HG03159 (cell line): ENCODE measurements around the gene KIF26A.

Experiments used
- ATAC-seq: cut with Tn5 transposase; IDR thresholded peaks from one replicate; pipeline ENCODE4 v1.9.1; 2021; ENCODE audit warnings: mild to moderate bottlenecking, moderate library complexity; ENCODE audit not compliant: unreplicated experiment

Gene KIF26A

DNA sequence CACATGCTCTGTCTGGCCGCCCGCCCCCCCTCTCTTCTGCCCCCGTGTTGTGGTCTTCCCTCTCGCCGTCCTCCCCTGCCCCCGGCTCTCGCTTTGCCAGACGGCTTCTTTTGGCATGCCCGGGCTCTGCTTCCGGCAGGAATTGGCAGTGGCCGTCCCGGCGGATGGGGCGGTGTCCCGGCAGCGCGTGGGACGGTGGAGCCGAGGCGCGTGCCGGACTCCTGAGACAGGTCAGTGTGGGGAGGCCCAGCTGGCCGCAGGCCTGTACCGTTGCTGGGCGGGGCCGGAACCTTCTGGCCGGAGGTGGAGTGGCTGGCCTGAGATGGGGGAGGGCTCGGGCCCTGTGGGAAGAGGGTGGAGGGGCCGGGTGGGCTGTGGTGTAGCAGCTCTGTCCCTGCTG is 17.1 kb downstream of the KIF26A start:
- no peak for ATAC-seq

DNA sequence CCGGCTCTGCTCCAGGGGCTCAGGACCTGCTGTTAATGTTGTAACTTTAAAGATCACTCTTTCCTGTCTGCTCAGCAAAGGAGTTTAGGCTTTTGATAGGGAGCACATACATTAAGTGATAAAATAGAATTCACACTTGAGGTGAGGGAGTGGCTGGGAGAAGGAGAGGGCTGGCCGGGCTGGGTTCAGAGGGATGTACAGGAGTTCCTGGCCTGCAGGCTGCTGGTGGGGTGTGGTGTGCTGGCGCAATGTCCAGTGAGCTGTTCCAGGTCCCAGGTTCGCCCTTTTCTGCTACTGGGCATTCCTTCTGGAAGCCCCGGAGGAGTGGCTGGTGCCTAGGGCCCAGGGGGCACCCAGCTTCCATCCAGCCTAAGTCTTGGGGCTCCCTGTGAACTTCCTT is 17.8 kb downstream of the KIF26A start:
- no peak for ATAC-seq

DNA sequence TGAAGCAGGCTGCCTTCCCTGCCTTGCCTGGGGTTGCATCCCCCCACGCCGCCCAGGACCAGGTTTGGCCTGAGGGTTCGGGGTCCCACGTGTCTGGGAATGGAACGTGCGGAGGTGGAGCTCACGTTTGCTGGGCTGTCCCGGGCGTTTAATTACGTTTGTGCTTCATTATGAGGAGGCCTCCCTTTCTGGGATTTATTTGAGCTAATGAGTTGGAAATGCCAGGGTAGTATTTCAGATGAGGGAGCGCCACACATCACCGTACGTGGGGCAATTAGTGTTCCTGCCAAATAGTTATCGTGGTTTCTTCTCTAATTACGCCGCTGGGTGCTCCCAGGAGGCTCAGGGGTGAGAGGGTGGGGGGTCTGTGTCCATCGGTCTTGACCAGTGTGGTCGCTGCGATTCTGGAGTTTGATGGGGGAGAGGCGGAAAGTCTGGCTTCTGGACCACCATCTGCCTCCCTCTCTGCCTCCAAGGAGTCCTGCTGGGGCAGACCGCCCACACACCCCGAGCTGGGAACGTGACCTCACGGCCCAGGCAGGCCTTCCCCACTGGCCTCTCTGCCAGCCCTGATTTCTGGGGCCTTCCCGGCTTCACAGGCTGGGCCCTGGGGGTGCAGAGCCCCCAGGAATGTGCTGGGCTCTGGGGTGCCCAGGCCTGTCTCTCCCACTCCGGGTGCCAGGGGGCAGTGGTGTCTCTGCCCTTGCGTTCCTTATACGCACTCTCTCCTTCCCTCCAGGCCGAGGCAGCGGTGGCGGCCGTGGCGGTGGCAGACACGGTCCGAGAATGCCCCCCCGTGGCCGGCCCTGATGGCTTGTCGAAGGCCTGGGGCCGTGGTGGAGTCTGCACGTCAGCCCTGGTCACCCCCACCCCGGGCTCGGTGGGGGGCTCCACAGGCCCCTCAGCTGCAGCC is 18.9 kb downstream of the KIF26A start:
- no peak for ATAC-seq

DNA sequence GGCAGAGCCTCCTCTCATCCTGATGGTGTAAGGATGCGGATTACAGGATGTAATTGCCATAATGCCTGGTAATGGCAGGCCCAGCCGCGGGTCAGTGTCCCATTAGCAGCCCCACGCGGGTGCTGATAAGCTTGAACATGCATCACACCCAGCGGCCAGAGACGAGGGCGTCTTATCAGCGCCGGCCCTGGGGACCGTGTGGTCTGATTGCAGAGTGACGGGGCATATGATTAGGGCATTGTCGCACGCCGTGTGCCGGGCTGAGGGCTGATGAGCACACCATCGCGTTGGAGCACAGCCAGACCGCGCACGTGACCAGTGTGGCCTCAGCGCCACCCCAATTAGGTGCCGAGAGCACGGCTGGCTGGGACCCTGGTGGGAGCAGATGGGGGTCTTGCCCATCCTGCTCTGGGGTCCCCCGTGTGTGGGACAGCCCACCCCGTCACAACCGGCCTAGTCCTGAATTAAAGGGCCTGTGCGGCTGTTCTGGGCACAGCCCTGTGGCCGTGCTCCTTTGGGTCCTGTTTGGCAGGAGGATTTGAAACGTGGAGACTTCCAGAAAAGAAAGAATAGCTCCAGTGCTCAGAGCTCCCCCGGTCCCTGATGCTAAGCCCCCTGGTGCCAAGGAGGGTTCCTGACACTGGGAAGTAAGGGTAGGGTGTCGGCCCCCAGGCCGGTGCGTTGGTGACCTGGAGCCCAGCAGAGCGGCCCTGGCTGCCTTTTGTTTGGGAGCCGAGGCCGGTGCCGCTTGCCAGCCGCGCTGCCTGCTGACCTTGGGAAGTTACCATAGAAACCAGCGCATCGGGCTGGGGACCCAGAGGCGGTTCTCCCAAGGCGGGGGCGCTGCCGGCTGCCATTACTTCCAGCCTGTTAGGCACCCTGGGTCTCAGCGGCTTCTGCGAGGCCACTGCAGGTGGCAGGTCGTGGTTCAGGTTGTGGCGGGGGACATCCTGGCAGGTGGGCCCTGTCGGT is 20.7 kb downstream of the KIF26A start:
- no peak for ATAC-seq

DNA sequence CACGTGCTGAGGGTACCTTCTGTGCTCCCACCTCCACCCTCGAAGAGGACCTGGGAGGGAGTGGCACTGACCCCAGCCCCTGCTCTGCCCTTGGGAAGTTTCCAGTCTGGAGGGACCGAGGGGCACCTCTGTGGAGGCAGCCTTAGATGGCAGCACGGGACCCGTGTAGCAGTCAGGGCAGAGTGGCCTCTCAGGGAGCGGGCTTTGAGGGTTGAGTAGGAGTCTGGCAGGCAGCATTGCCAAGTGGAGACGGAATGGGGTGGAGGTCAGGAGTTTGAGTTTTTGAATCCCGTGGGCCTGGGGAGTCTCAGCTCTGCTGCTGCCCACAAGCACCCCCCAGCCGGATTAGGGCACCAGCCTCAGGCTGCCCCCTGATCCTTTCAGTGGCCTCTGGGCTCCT is 21.6 kb downstream of the KIF26A start:
- no peak for ATAC-seq

DNA sequence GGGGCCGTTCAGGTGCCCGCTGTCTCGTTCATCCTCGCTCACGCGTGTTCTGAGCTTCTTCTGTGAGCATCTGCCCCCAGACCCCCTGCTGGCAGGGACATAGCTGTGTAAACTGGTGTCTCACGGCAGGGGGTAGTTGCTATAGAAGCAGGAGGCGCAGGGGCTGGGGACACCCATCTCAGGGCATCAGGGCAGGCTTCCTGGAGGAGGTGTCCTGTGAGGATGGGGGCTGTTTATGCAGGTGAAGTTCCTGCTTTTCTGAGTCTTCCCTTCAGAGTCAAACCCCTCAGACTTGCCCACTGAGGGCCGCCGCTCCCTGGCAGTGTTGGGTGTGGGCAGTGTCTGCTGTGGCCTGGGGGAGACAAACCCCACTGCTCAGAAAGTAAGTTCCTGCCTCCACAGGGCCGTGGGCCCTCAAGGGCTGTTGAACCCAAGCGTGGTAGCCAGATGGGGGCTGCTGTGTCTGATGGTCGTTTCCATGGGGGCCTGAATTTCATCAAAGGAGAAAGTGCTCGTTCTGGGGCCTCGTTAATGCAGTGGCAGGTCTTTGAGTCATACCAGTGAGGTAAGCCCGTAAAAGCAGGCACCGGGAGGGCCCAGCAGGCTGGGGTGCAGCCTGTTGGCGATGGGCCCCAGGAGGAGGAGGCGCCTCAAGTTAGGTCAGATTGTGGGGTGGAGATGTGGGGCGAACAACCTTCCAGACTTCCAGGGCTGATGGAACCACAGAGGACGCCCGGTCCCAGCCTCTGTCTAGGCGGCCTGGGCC is 23.4 kb downstream of the KIF26A start:
- no peak for ATAC-seq

DNA sequence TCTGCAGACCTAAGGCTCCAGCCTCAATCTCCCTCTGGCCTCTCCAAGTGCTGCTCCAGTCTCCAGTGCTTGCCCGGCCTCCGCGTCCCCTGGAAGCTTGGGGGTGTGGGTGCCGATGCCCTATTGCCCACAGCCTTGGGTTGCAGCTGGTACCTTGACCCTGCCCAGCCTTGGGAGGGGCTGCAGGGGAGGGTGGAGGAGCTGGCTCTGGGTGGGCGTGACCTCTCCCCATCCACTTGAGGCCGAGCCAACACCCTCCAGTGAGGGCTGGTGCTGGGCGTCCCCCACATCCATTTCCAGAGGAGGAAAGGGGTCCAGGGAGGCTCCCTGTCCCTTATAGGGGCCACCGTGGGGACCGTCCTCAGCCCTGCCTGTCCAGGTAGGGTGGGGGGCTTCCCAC is 24.1 kb downstream of the KIF26A start:
- ATAC-seq, result no peak

DNA sequence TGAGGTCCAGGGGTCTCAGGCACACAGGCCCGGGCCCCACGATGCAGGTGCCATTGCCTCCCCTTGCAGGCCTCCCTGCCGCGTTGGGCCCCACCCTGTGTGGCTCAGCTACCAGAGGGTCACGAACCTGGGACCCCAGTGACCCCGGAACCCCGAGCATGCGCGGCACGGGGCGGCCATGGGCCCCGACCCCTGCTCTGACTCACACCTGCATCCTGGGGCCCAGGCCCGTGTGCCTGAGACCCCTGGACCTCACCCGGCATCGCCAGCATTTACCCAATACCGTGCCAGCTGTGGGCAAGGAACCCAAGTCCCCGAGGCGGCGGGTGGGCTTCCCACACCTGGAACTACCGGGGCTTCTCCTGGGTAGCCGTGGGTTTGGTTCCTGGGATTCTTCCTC is 25.2 kb downstream of the KIF26A start:
- ATAC-seq, result no peak

DNA sequence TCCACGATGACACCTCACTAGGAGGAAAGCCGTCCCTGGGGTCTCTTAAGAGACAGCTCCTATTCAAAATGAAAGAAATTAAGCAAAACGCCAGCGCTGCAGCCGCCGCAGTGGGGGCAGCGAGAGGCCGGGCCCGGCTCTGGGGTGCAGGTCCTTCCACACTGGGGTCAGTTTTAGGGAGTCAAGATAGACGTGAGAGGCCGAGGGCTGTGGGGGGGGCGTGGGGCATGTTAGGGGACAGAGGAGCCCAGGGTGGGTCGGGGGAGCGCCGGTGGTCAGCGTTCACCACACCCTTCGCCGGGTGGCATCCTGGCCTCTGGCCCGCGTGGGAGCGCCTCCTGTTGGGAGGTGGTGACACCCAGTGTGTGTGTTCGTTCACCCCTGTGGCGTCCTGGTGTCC is 25.7 kb downstream of the KIF26A start:
- ATAC-seq, result no peak

DNA sequence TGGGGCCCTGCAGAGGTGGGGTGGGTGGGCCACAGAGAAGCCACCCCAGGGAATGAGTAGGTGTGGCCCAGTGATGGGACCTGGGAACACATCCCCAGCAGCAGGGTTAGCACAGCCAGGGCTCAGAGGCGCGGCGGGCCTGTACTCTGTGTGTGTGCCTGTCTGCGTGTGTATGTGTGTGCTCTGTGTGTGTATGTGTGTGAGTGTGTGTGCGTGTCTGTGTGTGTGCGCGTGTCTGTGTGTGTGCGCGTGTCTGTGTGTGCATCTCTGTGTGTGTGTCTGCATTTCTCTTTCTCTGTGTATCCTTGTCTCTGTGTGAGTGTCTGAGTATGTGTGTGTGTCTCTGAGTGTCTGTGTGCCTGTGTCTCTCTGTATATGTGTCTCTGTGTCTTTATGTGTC is 26.1 kb downstream of the KIF26A start:
- ATAC-seq, result no peak

DNA sequence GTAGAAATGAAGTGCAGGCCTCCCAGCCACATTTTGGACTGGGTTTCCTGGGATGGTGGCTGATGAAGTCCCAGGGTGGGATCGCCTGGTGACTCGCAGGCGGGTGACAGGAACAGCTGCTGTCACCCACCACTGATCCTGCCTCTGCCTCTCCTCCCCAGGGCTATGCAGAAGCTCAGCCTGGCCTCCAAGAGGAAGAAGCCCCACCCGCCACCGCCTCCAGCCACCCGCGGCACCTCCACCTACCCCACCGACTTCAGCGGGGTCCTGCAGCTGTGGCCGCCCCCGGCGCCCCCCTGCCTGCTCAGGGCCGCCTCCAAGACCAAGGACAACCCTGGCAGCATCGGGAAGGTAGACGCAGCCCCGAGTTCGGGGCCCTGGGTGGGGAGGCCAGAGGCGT is 28.3 kb downstream of the KIF26A start:
- ATAC-seq, result no peak

DNA sequence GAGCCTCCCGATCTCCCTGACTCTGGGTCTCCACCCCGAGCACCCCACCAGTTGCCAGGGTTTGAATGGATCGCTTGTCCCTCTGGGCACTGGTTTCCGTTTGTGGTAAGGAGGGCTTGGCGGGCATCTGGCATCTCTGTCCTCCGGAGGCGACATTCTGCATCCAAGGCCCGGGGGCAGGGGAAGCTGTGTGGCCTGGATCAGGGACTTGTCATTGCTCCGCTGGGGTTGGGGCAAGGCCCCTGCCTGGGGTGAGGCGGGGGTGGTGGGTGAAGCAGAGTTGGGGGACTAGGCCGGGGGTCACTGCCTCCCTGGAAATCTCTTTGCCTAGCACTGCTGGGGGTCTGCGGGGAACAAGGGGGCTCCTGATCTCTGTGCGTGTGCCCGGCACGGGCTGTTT is 30.2 kb downstream of the KIF26A start:
- no peak for ATAC-seq

DNA sequence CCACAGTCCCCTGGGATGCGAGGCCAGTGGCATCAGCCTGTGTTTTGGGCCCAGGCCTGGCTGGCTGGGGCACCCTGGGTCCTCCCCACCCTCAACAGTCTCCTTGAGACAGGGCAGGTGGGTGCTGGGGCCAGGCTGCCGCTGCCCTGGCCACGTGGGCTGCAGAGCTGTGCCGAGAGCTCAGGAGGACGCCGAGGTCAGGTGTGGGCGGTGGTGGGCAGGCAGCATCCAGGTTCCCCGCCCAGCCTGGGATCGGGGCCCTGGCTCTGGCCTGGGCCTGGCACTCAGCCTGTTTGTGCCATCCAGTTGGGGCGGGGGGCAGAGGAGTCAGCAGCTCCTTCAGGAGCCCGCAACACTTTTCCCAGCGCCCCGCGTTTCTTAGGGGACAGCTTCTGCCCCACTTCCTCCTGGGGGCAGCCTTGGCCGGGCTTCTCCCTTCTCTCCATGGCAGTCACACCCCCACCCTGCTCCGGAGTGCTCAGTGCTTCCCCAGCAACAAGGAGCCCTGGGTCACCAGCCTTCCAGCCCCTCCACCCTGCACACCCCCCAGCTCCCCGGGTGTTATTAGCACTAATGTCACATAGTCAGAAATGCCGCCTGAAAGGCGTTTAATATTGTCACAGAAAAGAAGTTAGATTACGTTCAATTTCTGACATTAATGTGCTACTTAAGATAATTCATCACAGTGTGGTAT is 30.8 kb downstream of the KIF26A start:
- no peak for ATAC-seq

DNA sequence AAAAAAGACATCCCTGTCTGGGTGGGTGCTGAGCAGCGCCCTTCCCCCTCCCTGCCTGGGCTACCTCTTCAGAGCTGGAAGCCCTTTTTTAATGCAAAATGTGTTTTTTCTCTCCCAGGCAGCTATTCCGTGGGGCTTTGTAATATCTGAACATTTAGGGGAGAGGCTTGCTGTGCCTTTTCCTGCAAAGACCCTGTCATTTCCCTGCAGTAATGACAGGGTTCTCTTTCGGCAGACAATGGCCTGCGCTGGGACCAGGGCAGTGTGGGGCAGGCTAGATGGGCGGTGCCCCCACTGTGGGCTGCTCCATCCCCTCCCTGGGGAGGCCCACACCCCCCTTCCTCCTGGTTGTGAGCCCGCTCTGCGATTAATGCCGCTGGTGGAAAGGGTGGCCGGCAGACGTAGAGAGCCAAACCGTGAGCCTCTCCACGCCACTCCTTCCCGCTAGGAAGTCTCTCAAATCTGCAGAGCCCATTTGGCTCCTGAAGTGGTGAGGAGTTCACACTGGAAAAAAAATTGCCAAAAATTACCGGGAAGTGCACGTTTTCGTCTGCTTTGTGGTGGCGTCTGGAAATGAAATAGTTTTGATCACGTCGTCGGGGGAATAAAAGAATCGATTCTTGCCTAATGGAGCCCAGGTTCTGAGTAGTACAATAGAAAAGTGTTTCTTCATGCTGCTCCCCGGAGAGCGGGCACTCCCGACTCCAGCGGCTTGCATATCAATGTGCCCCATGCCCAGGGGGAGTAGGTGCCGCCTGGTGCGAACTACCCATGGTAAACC is 31.5 kb downstream of the KIF26A start:
- no peak for ATAC-seq

DNA sequence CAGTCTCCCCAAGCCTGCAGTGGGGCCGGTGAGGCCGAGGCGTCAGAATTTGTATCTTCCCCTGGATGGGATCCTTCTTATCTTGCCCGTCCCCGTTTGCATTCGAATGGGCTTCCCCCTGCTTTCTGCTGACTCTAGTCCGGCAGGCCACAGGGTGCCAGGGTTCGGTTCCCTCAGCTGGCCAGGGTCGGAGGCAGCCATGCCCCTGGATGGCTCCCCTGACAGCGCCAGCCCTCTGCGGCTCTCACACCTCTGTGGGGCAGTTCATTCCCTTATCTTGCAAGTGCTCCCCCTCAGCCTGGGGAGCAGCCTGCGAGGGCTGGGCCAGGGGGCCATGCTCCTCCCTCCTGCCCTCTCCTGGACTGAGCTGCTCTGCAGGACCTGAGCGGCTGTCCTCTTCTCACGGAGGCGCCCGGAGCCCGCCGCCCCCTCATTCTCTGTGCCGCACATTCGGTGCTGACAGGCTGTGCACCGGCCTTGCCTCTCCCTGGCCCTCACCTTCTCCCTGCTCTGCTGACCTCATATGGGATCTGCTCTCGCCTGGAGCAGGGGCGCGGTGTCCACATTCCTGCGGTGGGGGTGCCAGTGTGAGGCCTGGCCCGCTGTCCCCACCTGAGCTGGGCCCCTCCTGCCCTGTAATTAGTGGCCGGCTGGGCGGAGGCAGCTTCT is 32.8 kb downstream of the KIF26A start:
- no peak for ATAC-seq

DNA sequence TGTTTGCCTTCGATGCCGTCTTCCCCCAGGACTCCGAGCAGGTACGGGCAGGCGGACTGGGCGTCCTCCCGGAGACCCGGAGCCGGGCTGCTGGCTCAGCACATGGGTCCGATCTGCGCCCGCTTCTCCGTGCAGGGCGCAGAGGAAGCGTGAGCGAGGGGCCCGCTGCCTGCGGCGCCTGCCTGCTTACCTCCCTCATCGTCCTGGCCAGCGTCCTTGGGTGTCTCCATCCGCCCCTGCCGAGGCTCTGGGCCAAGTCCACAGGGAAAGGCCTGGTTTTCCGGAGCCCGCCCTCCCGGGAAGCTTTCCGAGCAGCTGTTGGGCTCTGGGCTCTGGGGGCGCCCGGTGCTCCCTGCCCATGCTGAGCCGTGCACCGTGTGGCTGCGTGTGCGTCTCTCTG is 33.5 kb downstream of the KIF26A start:
- ATAC-seq, result no peak

DNA sequence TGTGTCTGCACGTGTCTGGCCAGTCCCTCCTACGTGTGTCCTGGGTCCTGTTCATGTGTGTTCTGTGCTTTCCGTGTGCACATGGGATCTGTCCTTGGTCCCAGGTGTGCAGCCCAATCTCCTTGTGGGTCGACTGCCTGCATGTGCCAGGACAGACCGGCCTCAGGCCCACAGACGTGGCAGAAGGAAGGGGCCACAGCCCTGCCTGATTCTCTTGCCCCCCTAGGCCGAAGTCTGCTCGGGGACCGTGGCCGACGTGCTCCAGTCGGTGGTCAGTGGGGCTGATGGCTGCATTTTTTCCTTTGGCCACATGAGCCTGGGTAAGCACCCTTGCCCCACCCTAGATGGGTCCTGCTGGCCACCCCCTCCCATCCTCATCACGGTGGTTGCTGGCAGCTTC is 34.0 kb downstream of the KIF26A start:
- ATAC-seq, result no peak

DNA sequence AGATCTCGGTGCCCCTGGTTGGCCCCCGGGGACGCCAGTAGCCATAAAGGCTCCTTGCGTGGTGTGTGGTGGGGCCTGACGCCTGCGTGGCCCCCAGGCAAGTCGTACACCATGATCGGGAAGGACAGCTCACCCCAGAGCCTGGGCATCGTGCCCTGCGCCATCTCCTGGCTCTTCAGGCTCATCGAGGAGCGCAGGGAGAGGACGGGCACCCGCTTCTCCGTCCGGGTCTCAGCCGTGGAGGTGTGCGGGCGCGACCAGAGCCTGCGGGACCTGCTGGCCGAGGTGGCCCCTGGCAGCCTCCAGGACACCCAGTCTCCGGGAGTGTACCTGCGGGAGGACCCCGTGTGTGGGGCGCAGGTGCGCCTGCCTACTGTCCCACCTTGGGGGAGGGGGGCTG is 34.5 kb downstream of the KIF26A start:
- no peak for ATAC-seq

DNA sequence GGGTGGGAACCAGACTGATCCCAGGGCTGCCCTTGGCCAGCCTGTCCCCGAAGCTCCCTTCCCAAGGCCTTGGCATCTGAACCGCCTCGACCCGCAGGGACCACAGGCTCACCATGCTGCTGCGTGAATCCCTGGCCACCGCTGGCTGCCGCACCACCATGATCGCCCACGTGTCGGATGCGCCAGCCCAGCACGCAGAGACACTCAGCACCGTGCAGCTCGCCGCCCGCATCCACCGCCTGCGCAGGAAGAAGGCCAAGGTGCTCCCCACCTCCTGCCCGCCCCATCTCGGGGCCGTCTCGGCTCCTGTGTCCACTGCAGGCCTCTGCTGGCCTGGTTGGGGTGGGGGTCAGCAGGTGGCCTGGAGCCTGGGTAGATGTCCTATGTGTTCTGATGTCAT is 35.7 kb downstream of the KIF26A start:
- no peak for ATAC-seq
